Measurements from ENCODE around the gene PEX7. TPM values are rescaled to one million over a fixed set of nuclear protein-coding genes. Genes with fewer than 3 reads are reported as not detected.

Gene PEX7
- total and polyA plus RNA-seq, 2 of the 8 experiments (the other 6 are each of a cell fraction or from before 2014, with no cell fraction given) = 6.4 to 11.0 TPM

- H3K9ac ChIP-seq (replicated peaks in 1 of 4; ENCODE audit: extremely low read depth in 1 of 4, low read depth in 3 of 4, low read length in 3 of 4) = no peak overlapping the region
- no peak overlapping the region for H2BK5ac ChIP-seq (ENCODE audit: low read depth, low read length)
- TF ChIP-seq TEAD4 (IDR thresholded peaks at IDR 0.05; ENCODE audit: low read depth, low read length) (no peak), ZNF274 (IDR thresholded peaks at IDR 0.05; ENCODE audit: borderline replicate concordance, extremely low read depth, low read length) (no peak), RFX5 (IDR thresholded peaks at IDR 0.05; ENCODE audit: borderline replicate concordance, low read depth, low read length) (no peak), NANOG (IDR thresholded peaks at IDR 0.05; ENCODE audit: insufficient read depth, low read depth, low read length, poor library complexity, severe bottlenecking) (no peak), RBBP5 (IDR thresholded peaks at IDR 0.05; ENCODE audit: borderline replicate concordance, low read depth, low read length) (no peak), GABPA (IDR thresholded peaks at IDR 0.05; ENCODE audit: borderline replicate concordance, insufficient read depth, low read length) (no peak), MAFK (IDR thresholded peaks at IDR 0.05; ENCODE audit: low read depth, low read length) (no peak), SP2 (IDR thresholded peaks at IDR 0.05; ENCODE audit: low read length) (no peak), PHF8 (conservative IDR thresholded peaks at IDR 0.05; ENCODE audit: low read depth, low read length) (no peak), SUZ12 (IDR thresholded peaks at IDR 0.05; ENCODE audit: low read length) (no peak), SRF (IDR thresholded peaks at IDR 0.05; ENCODE audit: low read depth, low read length) (no peak), TBP (IDR thresholded peaks at IDR 0.05; ENCODE audit: low read depth, low read length) (no peak), RXRA (IDR thresholded peaks at IDR 0.05; ENCODE audit: insufficient read depth, low read depth, low read length) (no peak)
- TF ChIP-seq, protein P1, sequence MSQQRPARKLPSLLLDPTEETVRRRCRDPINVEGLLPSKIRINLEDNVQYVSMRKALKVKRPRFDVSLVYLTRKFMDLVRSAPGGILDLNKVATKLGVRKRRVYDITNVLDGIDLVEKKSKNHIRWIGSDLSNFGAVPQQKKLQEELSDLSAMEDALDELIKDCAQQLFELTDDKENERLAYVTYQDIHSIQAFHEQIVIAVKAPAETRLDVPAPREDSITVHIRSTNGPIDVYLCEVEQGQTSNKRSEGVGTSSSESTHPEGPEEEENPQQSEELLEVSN (IDR thresholded peaks at IDR 0.05) = no peak
- H3K79me1 ChIP-seq (ENCODE audit: low read depth, low read length) = no peaks in the 10 kb centered on the region
- DNase-seq (ENCODE audit: low read depth in 1 of 2, low spot score in 2 of 2) = no peak
- no peak overlapping the region for H3K27ac ChIP-seq (ENCODE audit: low read depth, low read length)
- H4K91ac ChIP-seq (replicated peaks; ENCODE audit: insufficient read length, low read length) = no peak overlapping the region
- no peak overlapping the region for H2AK5ac ChIP-seq (ENCODE audit: low read depth, low read length)
- no peaks in the 10 kb centered on the region for H3K9me3 ChIP-seq (ENCODE audit: insufficient read depth in 2 of 2, low read depth in 1 of 2, low read length in 1 of 2)
- H3K79me2 ChIP-seq (ENCODE audit: control insufficient read depth in 1 of 2, insufficient read depth in 2 of 2, low read length in 2 of 2) = no peaks in the 10 kb centered on the region
- H3K14ac ChIP-seq (ENCODE audit: insufficient read length) = no peak overlapping the region
- 0 out of 2 replicates have a peak overlapping the region, but pooled peaks have one; percentile 32 for H2BK20ac ChIP-seq (ENCODE audit: low read length)
- ChIA-PET CTCF (ENCODE audit: partially characterized antibody) (interaction anchor here (0.9 kb wide), 1 partner anchor 77 kb away, joined by 3 read pairs; no protein-coding TSS in a partner anchor), POLR2A (ENCODE audit: partially characterized antibody) (interaction anchor here (0.7 to 1.2 kb wide), 2 partner anchors 8 to 10 kb away, joined by 3 read pairs; no protein-coding TSS in a partner anchor)
- H4K20me1 ChIP-seq (replicated peaks in 1 of 2; ENCODE audit: control insufficient read depth in 1 of 2, insufficient read depth in 2 of 2, low read length in 2 of 2) = no peaks in the 10 kb centered on the region
- no peaks in the 10 kb centered on the region for H3K27me3 ChIP-seq (replicated peaks in 1 of 4; ENCODE audit: control insufficient read depth in 3 of 4, extremely low read depth in 1 of 4, insufficient read depth in 3 of 4, low read length in 3 of 4)
- H3K23ac ChIP-seq (ENCODE audit: insufficient read length) = no peak overlapping the region
- H2AFZ ChIP-seq (ENCODE audit: low read length) = no peak overlapping the region
- no peak overlapping the region for H3K18ac ChIP-seq (ENCODE audit: extremely low read depth, low read length)
- no peak overlapping the region for H3K4me2 ChIP-seq (ENCODE audit: insufficient read depth in 1 of 2, low read depth in 2 of 2, low read length in 2 of 2)
- H3K23me2 ChIP-seq (ENCODE audit: low read depth, low read length) = no peaks in the 10 kb centered on the region
- H4K8ac ChIP-seq (ENCODE audit: extremely low read depth, insufficient read depth, low read length) = no peak overlapping the region
- no peaks in the 10 kb centered on the region for H3K4me1 ChIP-seq (replicated peaks in 1 of 4; ENCODE audit: control insufficient read depth in 3 of 4, insufficient read depth in 4 of 4, low read length in 3 of 4)
- no peak overlapping the region for H3K4ac ChIP-seq (replicated peaks; ENCODE audit: insufficient read length, low read depth, low read length)
- 0 out of 2 replicates have a peak overlapping the region, but pooled peaks have one; percentile 63 for H2BK12ac ChIP-seq (ENCODE audit: low read depth, low read length)
- no peak overlapping the region for H3K56ac ChIP-seq (replicated peaks; ENCODE audit: insufficient read length, low read depth, low read length)
- no peak overlapping the region for H2BK15ac ChIP-seq (ENCODE audit: low read length)
- no peak overlapping the region for H2BK120ac ChIP-seq (replicated peaks; ENCODE audit: low read depth, low read length)
- WGBS, 2 experiments (ENCODE audit: extremely low coverage in 1 of 2, insufficient coverage in 1 of 2, insufficient read length in 1 of 2, insufficient replicate concordance in 2 of 2, low coverage in 1 of 2, low lambda C conversion rate in 2 of 2, missing lambda C conversion rate in 1 of 2) = 83% methylated on average over 2 of the region's 2 CpGs; no CpG with 5 or more reads in 1 of the 2 experiments
- no peaks in the 10 kb centered on the region for H3K36me3 ChIP-seq (ENCODE audit: control insufficient read depth in 2 of 4, insufficient read depth in 4 of 4, low read length in 3 of 4)
- FAIRE-seq = no peak
- H4K5ac ChIP-seq (ENCODE audit: insufficient read length, low read depth, low read length) = no peak overlapping the region
- no peak overlapping the region for H3K4me3 ChIP-seq (ENCODE audit: extremely low read depth in 1 of 4, insufficient read depth in 2 of 4, low read depth in 3 of 4, low read length in 4 of 4)
Observed at GRCh38 chr6:136812174-136812573, 10.2 kb upstream of the PEX7 start.

Measured in H1 (cell line).